ENCODE results near the gene CDKN3.
"Not testable (repeated sequence)": the region's sequence is repeated elsewhere in the genome, so short reads cannot be mapped to it uniquely, and the experiment has no call there.

DNA sequence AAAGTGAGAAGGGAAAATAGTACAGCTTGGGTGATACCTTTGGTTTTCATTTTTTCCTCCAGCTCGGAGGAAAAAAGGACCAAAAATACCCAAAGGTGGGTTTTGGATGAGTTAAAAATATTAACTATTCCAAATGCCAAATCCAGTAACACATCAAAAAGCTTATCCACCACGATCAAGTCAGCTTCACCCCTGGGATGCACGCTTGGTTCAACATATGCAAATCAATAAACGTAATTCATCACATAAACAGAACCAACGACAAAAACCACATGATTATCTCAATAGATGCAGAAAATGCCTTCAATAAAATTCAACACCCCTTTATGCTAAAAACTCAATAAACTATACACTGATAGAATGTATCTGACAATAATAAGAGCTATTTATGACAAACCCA is 17.9 kb upstream of the CDKN3 start:
- not testable (repeated sequence) for TF ChIP-seq EZH2phosphoT487 (IDR thresholded peaks at IDR 0.05; ENCODE audit: borderline replicate concordance); CTCF (IDR thresholded peaks at IDR 0.05 in 2 of 3, conservative IDR thresholded peaks at IDR 0.05 in 1 of 3; ENCODE audit: borderline replicate concordance in 1 of 3, insufficient read depth in 1 of 3, low read depth in 2 of 3, low read length in 2 of 3); SRF (IDR thresholded peaks at IDR 0.05; ENCODE audit: low read depth); POLR2AphosphoS5 (IDR thresholded peaks at IDR 0.05; ENCODE audit: low read depth, low read length); SP1 (IDR thresholded peaks at IDR 0.05; ENCODE audit: low read depth); EZH2 (IDR thresholded peaks at IDR 0.05); RAD21 (IDR thresholded peaks at IDR 0.05; ENCODE audit: low read depth); ELF1 (IDR thresholded peaks at IDR 0.05; ENCODE audit: borderline replicate concordance, low read depth); TCF7L2 (IDR thresholded peaks at IDR 0.05; ENCODE audit: borderline replicate concordance, extremely low read depth, insufficient read depth, insufficient read length); ZNF274 (IDR thresholded peaks at IDR 0.05; ENCODE audit: low read depth, low read length); POLR2A (IDR thresholded peaks at IDR 0.05; ENCODE audit: borderline replicate concordance, extremely low read depth, insufficient read depth, insufficient read length)
- TF ChIP-seq, protein P1, sequence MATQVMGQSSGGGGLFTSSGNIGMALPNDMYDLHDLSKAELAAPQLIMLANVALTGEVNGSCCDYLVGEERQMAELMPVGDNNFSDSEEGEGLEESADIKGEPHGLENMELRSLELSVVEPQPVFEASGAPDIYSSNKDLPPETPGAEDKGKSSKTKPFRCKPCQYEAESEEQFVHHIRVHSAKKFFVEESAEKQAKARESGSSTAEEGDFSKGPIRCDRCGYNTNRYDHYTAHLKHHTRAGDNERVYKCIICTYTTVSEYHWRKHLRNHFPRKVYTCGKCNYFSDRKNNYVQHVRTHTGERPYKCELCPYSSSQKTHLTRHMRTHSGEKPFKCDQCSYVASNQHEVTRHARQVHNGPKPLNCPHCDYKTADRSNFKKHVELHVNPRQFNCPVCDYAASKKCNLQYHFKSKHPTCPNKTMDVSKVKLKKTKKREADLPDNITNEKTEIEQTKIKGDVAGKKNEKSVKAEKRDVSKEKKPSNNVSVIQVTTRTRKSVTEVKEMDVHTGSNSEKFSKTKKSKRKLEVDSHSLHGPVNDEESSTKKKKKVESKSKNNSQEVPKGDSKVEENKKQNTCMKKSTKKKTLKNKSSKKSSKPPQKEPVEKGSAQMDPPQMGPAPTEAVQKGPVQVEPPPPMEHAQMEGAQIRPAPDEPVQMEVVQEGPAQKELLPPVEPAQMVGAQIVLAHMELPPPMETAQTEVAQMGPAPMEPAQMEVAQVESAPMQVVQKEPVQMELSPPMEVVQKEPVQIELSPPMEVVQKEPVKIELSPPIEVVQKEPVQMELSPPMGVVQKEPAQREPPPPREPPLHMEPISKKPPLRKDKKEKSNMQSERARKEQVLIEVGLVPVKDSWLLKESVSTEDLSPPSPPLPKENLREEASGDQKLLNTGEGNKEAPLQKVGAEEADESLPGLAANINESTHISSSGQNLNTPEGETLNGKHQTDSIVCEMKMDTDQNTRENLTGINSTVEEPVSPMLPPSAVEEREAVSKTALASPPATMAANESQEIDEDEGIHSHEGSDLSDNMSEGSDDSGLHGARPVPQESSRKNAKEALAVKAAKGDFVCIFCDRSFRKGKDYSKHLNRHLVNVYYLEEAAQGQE (IDR thresholded peaks at IDR 0.05; ENCODE audit: low read depth) = not testable (repeated sequence)
